ENCODE measurements around the gene JAK2.

- TF ChIP-seq CTCF (IDR thresholded peaks at IDR 0.05) (no peak), POLR2A (IDR thresholded peaks at IDR 0.05) (no peak), POLR2AphosphoS5 (IDR thresholded peaks at IDR 0.05) (no peak)
These were observed 128.5 kb downstream of the JAK2 start for GRCh38 chr9:5113523-5113922.
